K562 (cell line): ENCODE data around the gene BMPER. TPM values are rescaled to one million over a fixed set of nuclear protein-coding genes. Genes with fewer than 3 reads are reported as not detected.

Experiments used
- ATAC-seq: fragments of 200-7000 bp; cut with Tn5 transposase; 3 replicates; pipeline ENCODE4 v1.9.1; 2020; ENCODE audit warnings: moderate library complexity
- BruUV-seq: library from RNA; stranded (reverse); fragments of 400-500 nt; replicated peaks from 2 replicates; lab custom pipeline; 2021; lab: Mats Ljungman, UMichigan
- CTCF ChIA-PET: fragments of 300-600 bp; formaldehyde crosslinking; extraction: SDS; loops from one replicate; lab custom pipeline; 2021; ENCODE audit warnings: low intra/inter-chr PET ratio; lab: Yijun Ruan, JAX
- POLR2A ChIA-PET: fragments of 300-600, 350-650 bp; sonication (Branson Sonifier 250); formaldehyde crosslinking; extraction: SDS; loops from one replicate; lab custom pipeline; 2021; ENCODE audit warnings: antibody characterized with exemption, inconsistent platforms; lab: Yijun Ruan, JAX
- DNase-seq, 4 experiments: peaks; one replicate each; pipeline versions ENCODE4 v3.0.0 to v3.0.0-alpha.2; 2011 to 2018; ENCODE audit warnings: low spot score in 3 of 4, mixed read lengths in 3 of 4; ENCODE audit errors: extremely low read depth in 1 of 4
- FAIRE-seq: peaks from 2 replicates; lab custom pipeline; 2011; peaks lifted over from hg19 to GRCh38; lab: Jason Lieb, UNC
- H2AFZ ChIP-seq: 2 replicates; pipeline ENCODE4 v1.6.0; 2011; ENCODE audit warnings: low read depth, low read length, control low read depth, inconsistent platforms
- H3K27ac ChIP-seq: fragments of 200-600 bp; 3 replicates; pipeline ENCODE4 v1.8.0; 2011; ENCODE audit warnings: low read depth, mild to moderate bottlenecking, control low read depth, inconsistent platforms, low read length, moderate library complexity, mixed read lengths; ENCODE audit errors: extremely low read depth
- H3K27me3 ChIP-seq, 2 experiments: fragments of 300-600 bp in 1 of 2; 2 replicates in 1 of 2; 3 replicates in 1 of 2; pipeline versions ENCODE4 v1.6.0 to v1.8.0; 2011; ENCODE audit warnings: inconsistent platforms in 2 of 2, low read length in 2 of 2, mild to moderate bottlenecking in 1 of 2, mixed read lengths in 1 of 2, moderate library complexity in 1 of 2; ENCODE audit not compliant: control insufficient read depth in 2 of 2, insufficient read depth in 2 of 2
- H3K36me3 ChIP-seq: fragments of 300-600 bp; 3 replicates; pipeline ENCODE4 v1.8.0; 2011; ENCODE audit warnings: mild to moderate bottlenecking, low read length, inconsistent platforms; ENCODE audit not compliant: control insufficient read depth, insufficient read depth
- H3K4me1 ChIP-seq, 2 experiments: fragments of 200-600 bp in 1 of 2; replicated peaks in 1 of 2; 2 replicates in 1 of 2; 3 replicates in 1 of 2; pipeline versions ENCODE4 v1.5.1 to v1.8.0; 2011; ENCODE audit warnings: inconsistent platforms in 2 of 2, low read length in 2 of 2, mild to moderate bottlenecking in 1 of 2, mixed read lengths in 1 of 2, moderate library complexity in 1 of 2; ENCODE audit not compliant: control insufficient read depth in 2 of 2, insufficient read depth in 2 of 2
- H3K4me2 ChIP-seq: 2 replicates; pipeline ENCODE4 v1.6.1; 2011; ENCODE audit warnings: low read length, control low read depth, inconsistent platforms, mixed read lengths; ENCODE audit not compliant: insufficient read depth
- H3K4me3 ChIP-seq: fragments of 200-600 bp; sonication (generic), shearing (Covaris generic); 2 replicates; pipeline ENCODE4 v1.5.1; 2016; ENCODE audit warnings: control low read depth, inconsistent platforms
- H3K79me2 ChIP-seq: fragments of 200-600 bp; 3 replicates; pipeline ENCODE4 v1.8.0; 2011; ENCODE audit warnings: low read length, inconsistent platforms; ENCODE audit not compliant: control insufficient read depth, insufficient read depth
- H3K9ac ChIP-seq, 2 experiments: 2 replicates each; pipeline versions ENCODE4 v1.6.0 to v1.6.1; 2011; ENCODE audit warnings: low read depth in 2 of 2, low read length in 2 of 2, control low read depth in 1 of 2, inconsistent platforms in 1 of 2, mild to moderate bottlenecking in 1 of 2, mixed read lengths in 1 of 2; ENCODE audit not compliant: insufficient read depth in 1 of 2
- H3K9me1 ChIP-seq: one replicate; pipeline ENCODE4 v1.6.0; 2011; ENCODE audit warnings: inconsistent platforms, mild to moderate bottlenecking, low read length, moderate library complexity; ENCODE audit not compliant: control insufficient read depth, insufficient read depth
- H3K9me3 ChIP-seq: replicated peaks from 2 replicates; pipeline ENCODE4 v1.5.1; 2011; ENCODE audit warnings: low read depth, low read length, inconsistent platforms; ENCODE audit not compliant: control insufficient read depth, insufficient read depth
- H4K20me1 ChIP-seq: replicated peaks from 2 replicates; pipeline ENCODE4 v1.6.1; 2011; ENCODE audit warnings: low read length, inconsistent platforms, mixed read lengths; ENCODE audit not compliant: control insufficient read depth, insufficient read depth
- SAFB ChIP-seq: fragments of 200-400 bp; formaldehyde crosslinking; IDR thresholded peaks from 2 replicates; pipeline ENCODE4 v1.6.1; 2017; ENCODE audit warnings: low read depth, low read length, borderline replicate concordance
- STAG1 ChIP-seq: sonication (generic); formaldehyde crosslinking; IDR thresholded peaks from 2 replicates; pipeline ENCODE4 v1.5.0; 2020; ENCODE audit warnings: missing genetic modification reagents, borderline replicate concordance
- WGBS: fragments of 100-300 bp; shearing (Covaris generic); methylation state at CpG from one replicate; pipeline ENCODE4 v1.1.6; 2016; ENCODE audit warnings: low coverage, mixed read lengths; ENCODE audit not compliant: insufficient coverage; ENCODE audit errors: missing lambda C conversion rate; 5-methylcytosine and 5-hydroxymethylcytosine counted together
- in situ Hi-C: fragments of 300-500 bp; cut with MboI; formaldehyde crosslinking; loops from 4 replicates; pipeline ENCODE4 v1.15.0; 2018; ENCODE audit warnings: inconsistent platforms, mixed read lengths
- intact Hi-C: fragments of 100-400 bp; cut with micrococcal nuclease; formaldehyde crosslinking; loops from 2 replicates; pipeline ENCODE4 v1.14.2; 2022
- polyA plus RNA-seq, 8 experiments: library from polyadenylated mRNA; depleted of rRNA in 4 of 8; stranded (reverse) in 5 of 8; unstranded in 3 of 8; fragments of >200 nt; fragmentation: Nextera tagmentation in 2 of 8; fragmentation: Illumina TruSeq in 1 of 8; extraction: Ambion mirVana in 2 of 8; extraction: Trizol in 1 of 8; gene quantifications; 2 replicates each; pipeline versions ENCODE4 v1.2.1 to v1.2.3, GENCODE V29; 2011 to 2014; ENCODE audit warnings: inconsistent platforms in 1 of 8, missing spikeins in 1 of 8
- total RNA-seq, 7 experiments: library from RNA; depleted of rRNA in 6 of 7; stranded (reverse); fragments of >200 nt in 6 of 7; fragmentation: Illumina TruSeq in 2 of 7; extraction: Trizol in 2 of 7; gene quantifications; 2 replicates each; pipeline versions ENCODE4 v1.2.1 to v1.2.3, GENCODE V29; 2011 to 2021; ENCODE audit warnings: low replicate concordance in 1 of 7
- TF ChIP-seq, protein P1 (sequence below): fragments of 250-450 bp; sonication (Bioruptor Pico); IDR thresholded peaks from 2 replicates; pipeline ENCODE4 v1.4.0; 2020; ENCODE audit warnings: mild to moderate bottlenecking, moderate library complexity, borderline replicate concordance

BMPER gene
- total and polyA plus RNA-seq, 9 of the 15 experiments (the other 6 are each of a cell fraction or from before 2014, with no cell fraction given) = not detected

DNA sequence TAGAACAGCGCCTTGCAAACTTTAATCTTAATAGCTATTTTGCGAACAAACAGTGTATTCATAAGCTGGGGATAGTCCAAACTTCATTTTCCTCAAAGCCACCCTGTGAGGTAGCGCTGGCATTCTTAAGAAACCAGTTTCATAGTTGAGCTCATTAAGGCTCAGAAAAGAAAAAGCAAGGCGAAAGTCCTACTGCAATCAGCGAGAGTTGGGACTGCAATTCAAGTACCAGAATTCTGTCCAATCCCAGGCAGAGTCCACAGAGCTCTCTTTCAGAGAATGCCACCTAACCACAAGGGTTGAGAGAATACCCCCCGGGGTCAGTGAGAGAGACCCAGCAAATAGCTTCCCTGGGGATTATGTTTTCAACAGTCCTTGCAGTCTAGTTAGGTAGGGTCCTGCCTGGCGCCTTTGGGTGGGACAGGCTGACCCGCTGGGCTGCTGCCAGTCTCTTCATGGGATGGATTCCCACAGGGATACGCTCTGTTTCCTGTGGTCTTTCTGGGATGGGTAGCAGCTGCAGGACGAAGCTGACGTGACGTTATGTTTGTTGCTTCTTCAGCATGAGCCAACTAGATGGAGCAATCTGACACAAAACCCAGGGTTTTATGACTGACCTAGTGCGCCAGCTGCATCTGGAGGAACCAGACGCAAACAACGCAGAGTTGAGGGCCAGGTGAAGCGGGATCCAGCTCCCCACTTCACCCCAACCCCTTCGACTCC, 16.0 kb downstream of the BMPER start:
- H3K4me1 ChIP-seq = no peaks in the 10 kb centered on the region
- H3K36me3 ChIP-seq = no peaks in the 10 kb centered on the region
- H3K4me3 ChIP-seq = no peak overlapping the region
- no peak for TF ChIP-seq STAG1 (CRISPR knock-in tag)
- TF ChIP-seq, protein P1, sequence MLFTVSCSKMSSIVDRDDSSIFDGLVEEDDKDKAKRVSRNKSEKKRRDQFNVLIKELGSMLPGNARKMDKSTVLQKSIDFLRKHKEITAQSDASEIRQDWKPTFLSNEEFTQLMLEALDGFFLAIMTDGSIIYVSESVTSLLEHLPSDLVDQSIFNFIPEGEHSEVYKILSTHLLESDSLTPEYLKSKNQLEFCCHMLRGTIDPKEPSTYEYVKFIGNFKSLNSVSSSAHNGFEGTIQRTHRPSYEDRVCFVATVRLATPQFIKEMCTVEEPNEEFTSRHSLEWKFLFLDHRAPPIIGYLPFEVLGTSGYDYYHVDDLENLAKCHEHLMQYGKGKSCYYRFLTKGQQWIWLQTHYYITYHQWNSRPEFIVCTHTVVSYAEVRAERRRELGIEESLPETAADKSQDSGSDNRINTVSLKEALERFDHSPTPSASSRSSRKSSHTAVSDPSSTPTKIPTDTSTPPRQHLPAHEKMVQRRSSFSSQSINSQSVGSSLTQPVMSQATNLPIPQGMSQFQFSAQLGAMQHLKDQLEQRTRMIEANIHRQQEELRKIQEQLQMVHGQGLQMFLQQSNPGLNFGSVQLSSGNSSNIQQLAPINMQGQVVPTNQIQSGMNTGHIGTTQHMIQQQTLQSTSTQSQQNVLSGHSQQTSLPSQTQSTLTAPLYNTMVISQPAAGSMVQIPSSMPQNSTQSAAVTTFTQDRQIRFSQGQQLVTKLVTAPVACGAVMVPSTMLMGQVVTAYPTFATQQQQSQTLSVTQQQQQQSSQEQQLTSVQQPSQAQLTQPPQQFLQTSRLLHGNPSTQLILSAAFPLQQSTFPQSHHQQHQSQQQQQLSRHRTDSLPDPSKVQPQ (CRISPR knock-in tag) = no peak
- no peak for TF ChIP-seq SAFB
- ATAC-seq (no peak), FAIRE-seq (no peak), DNase-seq (no peak)
- in situ Hi-C loops (loop anchor here (10.0 kb wide), 1 partner anchor 737 kb away; no protein-coding TSS in a partner anchor), intact Hi-C loops (no loop called here)
- BruUV-seq = no TSS peak
- H3K9me1 ChIP-seq = no peaks in the 10 kb centered on the region
- H3K79me2 ChIP-seq = no peaks in the 10 kb centered on the region
- WGBS = under 1% methylated on average over 16 of the region's 17 CpGs
- ChIA-PET POLR2A (interaction anchor here (0.9 kb wide), 1 partner anchor 11 kb away, joined by 3 read pairs; no protein-coding TSS in a partner anchor), CTCF (no interaction called here)
- no peak overlapping the region for H3K4me2 ChIP-seq
- H3K27me3 ChIP-seq = no peaks in the 10 kb centered on the region
- no peaks in the 10 kb centered on the region for H4K20me1 ChIP-seq
- no peak overlapping the region for H2AFZ ChIP-seq
- no peaks in the 10 kb centered on the region for H3K9me3 ChIP-seq
- H3K9ac ChIP-seq = no peak overlapping the region
- H3K27ac ChIP-seq = no peak overlapping the region
